NCI-H2029 (cell line): Measurements from ENCODE around the gene SF3B1.
"Not testable (repeated sequence)": the region's sequence is repeated elsewhere in the genome, so short reads cannot be mapped to it uniquely, and the experiment has no call there.

Experiments
- DNase-seq: peaks from one replicate; lab custom pipeline; 2025; lab: John Stamatoyannopoulos, UW

SF3B1 gene

GRCh38 chr2:197379918-197380309, 54.9 kb downstream of the SF3B1 start:
- not testable (repeated sequence) for DNase-seq

GRCh38 chr2:197379308-197379917, 55.4 kb downstream of the SF3B1 start:
- DNase-seq: not testable (repeated sequence)

GRCh38 chr2:197378494-197379307, 56.1 kb downstream of the SF3B1 start:
- peak; percentile 42 for DNase-seq

- no peak for DNase-seq
Observed at GRCh38 chr2:197378086-197378485, 56.7 kb downstream of the SF3B1 start.

- DNase-seq: no peak
Observed at GRCh38 chr2:197377670-197378069, 57.2 kb downstream of the SF3B1 start.

DNA sequence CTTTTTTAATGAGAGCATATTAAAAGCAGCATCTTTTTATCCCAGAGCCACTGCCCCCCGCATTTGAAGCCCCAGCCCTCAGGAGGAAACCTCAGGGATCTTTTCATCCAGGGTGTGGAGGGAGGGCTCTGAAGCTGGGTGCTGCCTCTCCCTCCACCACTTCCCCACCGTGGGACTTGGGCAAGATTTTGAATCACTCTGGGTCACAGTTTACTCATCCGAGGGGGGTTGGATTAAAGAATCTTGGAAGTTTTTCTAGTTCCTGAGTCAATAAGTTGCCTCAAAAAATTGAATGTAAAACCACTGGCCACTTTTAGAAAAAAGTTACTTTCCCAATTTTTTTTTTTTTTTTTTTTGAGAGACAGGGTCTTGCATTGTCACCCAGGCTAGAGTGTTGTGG, 62.2 kb downstream of the SF3B1 start:
- no peak for DNase-seq

GRCh38 chr2:197370664-197371063, 64.2 kb downstream of the SF3B1 start:
- not testable (repeated sequence) for DNase-seq

DNA sequence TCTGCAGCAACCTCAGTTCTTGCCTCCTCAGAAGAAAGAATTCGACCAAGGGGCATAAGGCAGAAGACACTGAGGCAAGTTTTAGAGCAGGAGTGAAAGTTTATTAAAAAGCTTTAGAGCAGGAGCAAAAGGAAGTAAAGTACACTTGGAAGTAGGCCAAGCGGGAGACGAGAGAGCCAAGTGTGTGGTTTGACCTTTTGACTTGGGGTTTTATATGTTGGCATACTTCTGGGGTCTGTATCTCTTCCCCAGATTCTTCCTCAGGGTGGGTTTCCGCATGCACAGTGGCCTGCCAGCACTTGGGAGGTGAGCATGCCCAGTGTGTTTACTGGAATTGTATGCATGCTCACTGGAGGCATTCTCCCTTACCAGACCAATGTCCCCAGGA, 64.9 kb downstream of the SF3B1 start:
- no peak for DNase-seq

DNA sequence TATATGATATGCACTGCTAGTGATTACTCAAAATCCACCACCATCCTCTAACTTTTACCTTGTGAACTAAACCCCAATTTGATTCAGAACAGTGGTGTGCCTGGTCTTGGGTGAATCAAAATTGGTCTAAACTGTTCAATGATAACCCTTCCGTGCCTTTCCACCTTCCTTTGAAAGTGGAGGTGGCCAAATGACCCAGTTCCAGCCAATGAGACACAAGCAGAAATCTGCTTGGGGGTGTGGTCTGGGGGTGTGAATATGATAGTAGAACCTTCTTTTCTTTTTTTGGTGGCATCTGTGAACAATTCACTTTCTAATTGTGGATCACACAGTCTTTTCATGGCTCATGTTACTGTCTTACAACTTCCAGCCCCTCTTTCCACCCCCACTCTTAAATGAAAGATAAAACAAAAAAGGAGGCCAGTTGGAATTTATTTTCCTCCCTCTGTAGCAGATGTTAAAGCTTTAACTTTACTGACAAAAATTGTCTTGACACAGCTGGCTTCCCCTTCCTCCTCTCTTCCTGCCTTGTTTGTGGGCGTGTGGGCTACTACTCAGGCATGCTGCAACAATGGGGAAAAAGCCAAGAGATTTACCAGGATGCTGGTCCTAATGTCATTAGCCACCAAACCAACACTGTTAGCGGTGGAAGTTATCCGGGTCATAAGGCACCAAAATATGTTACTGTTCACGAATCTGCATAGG, 65.4 kb downstream of the SF3B1 start:
- DNase-seq: no peak

DNA sequence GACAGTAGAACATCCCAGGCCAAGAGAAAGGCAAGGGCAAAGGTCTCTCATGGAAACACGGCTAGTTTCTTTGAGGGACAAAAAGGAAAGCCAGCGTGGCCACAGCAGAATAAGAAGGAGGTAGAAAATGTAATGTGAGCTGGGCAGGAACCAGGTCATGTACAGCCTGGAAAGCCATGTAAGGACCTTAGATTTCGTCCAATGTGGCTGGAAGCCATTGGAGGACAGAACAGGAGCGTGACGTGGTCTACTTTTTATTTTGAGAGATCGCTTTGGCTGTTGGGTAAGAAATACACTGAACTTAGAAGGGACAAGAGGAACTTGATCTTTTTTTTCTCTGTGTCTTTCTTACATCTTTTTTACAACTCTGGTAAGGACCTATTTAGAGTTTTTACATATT, 66.4 kb downstream of the SF3B1 start:
- DNase-seq: no peak

GRCh38 chr2:197363998-197364397, 70.8 kb downstream of the SF3B1 start:
- DNase-seq: no peak

GRCh38 chr2:197360744-197361156, 74.1 kb downstream of the SF3B1 start:
- no peak for DNase-seq

GRCh38 chr2:197359859-197360258, 75.0 kb downstream of the SF3B1 start:
- DNase-seq: no peak

DNA sequence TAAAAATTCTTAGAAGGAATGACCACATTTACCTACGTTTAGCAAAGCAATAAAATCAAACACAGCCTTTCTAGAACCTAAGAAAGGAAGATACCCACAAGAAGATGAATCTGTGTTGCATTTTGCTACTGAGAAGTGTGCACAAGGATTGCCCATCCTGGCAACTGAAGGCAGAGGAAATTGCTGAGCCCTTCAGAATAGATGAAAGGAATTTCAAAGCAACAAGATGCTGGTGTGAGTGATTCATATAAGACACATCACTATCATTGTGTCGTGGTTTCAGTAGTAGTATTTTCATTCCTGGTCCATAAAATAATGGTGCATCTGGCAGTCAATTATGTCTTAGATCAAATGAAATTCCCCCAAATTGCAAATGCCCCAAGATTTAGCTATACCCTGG, 75.9 kb downstream of the SF3B1 start:
- no peak for DNase-seq

DNA sequence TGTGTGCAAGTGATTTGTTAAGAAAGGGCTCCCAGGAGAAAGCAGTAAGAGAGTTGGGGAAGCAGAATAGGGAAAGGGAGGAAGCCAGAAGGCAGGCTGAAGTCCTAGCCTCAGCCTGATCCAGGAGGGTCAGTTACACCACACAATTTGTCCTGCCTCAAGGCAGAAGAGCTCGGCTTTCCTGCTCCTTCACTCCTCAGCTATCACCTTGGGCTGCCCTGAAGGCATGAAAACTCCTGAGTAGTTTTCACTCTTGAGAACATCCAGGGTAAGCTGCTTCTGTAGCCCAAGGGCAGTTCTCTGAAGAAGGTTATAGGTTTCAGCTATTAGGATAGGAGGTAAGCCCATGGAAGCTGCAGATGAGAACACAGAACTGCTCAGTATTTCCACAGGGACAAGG, 76.8 kb downstream of the SF3B1 start:
- DNase-seq: no peak

DNA sequence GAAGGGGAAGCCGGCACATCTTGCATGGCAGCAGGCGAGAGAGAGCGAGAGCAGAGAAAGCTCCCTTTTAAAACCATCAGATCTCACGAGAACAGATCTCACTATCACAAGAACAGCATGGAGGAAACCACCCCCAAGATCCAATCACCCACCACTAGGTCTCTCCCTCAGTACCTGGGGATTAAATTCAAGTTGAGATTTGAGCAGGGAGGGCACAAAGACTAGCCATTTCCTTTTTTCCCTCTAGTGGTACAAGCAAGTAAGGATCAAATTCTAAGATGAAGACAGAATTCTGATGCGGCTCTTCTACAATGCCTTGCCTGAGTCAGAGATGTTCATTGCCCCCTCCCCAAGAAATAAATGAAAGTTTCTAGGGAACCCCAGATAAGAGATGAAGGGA, 78.7 kb downstream of the SF3B1 start:
- DNase-seq: no peak

GRCh38 chr2:197354169-197354558, 80.7 kb downstream of the SF3B1 start:
- DNase-seq: no peak

DNA sequence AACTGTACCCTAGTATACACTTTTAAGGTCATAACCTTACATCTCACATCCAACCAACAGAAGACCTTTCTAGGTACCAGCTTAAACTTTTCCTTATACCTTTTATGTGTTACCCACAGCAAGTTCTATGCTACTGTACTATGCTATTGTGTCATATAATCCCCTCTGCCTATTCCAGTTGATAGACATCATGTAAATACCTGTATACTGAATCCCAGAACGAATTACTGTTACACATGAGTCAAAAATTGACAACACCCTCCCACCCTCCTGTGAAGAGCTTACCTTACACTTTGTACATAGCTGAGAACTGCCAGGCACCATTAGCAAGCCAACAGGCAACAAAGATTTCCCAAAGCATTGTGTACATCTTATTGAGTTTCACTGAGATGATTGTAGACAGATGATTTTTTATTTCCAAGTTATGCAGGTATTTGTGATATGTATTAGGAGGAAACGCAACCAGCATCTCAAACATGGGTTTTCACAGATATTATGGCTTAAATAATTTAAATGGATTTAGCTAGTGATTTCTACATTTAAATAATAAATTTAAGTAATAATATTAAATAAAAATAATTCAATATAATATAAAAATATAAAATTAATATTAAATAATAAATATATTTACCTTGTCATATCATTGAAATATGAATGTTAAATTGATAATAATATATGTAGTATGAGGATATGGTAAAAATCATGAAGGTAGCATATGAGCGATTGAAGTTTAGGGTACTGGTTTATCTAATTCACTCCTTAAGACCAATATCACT, 81.2 kb downstream of the SF3B1 start:
- DNase-seq: no peak

- DNase-seq: no peak
Observed at GRCh38 chr2:197349699-197350098, 85.1 kb downstream of the SF3B1 start.

DNA sequence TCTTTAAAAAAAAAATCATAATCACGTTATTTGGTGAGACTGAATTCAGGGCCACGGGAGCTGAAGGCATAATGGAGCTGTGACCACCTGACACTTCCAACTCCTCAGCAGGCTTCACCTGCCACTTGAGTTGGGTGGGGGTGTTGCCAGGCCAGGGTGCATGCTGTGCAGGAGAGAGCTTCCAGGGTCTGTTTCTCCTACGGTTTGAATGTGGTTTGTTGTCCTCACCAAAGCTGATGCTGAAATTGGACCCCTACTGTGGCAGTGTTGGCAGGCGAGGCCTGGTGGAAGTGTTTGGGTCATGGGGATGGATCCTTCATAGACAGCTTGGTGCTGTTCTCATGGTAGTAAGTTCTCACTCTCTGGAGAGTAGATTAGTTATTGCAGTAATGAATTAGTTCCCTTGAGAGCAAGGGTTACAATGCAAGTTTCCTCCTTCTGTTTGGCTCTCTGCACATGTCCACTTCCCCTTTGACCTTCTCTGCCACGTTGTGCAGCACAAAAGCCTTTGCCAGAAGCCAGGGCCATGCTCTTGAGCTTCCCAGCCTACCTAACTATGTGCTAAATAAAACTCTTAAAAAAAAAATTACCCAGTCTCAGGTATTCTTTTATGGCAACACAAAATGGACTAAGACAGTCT, 86.0 kb downstream of the SF3B1 start:
- no peak for DNase-seq

DNA sequence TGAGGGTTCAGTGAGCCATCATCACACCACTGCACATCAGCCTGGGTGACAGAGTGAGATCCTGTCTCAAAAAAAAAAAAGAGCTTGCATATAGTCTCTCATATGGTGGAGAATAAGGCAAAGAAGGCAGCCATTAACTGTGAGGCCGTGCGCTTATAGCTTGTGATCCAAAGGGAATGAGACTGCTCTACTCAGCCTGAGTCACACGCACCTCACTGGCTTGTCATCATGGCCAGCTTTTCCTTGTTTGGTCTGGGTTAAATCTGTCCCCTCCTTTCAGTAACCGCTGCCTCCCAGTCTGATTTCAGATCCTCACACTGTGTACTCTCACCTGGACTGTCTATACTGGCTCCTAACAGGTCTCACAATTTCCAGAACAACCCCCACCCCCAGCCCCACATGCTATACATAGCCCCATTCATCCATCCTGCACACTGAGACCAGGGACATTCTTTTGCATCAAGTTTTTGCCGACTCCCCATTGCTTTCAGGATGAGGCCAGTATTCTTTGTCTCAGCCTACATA, 88.9 kb downstream of the SF3B1 start:
- DNase-seq: no peak

GRCh38 chr2:197343968-197344367, 90.9 kb downstream of the SF3B1 start:
- not testable (repeated sequence) for DNase-seq
